OCI-LY1 (cell line): ENCODE results near the gene TMEM45B.
"Not testable (repeated sequence)": the region's sequence is repeated elsewhere in the genome, so short reads cannot be mapped to it uniquely, and the experiment has no call there.

ENCODE experiments used
- CTCF ChIP-seq: fragments of 200-600 bp; sonication (generic), shearing (Covaris generic); IDR thresholded peaks from 2 replicates; pipeline ENCODE4 v1.5.1; 2017; ENCODE audit warnings: mild to moderate bottlenecking, antibody characterized with exemption, low read length, moderate library complexity, mixed read lengths
- EZH2 ChIP-seq: fragments of 200-600 bp; sonication (generic), shearing (Covaris generic); IDR thresholded peaks from 2 replicates; pipeline ENCODE4 v1.8.0; 2017; ENCODE audit warnings: borderline replicate concordance, mixed run types, mild to moderate bottlenecking, antibody characterized with exemption, low read length, moderate library complexity, mixed read lengths

GRCh38 chr11:129847361-129847760, 31.7 kb downstream of the TMEM45B start:
- TF ChIP-seq CTCF, EZH2: not testable (repeated sequence)
